Endothelial cell of umbilical vein (primary cell): Measurements from ENCODE around the gene MYH11. TPM values are rescaled to one million over a fixed set of nuclear protein-coding genes. Genes with fewer than 3 reads are reported as not detected.

Experiments used
- BruUV-seq: library from RNA; stranded (reverse); fragments of 400-500 nt; replicated peaks from 2 replicates; lab custom pipeline; 2021; lab: Mats Ljungman, UMichigan
- CTCF ChIA-PET: fragments of 300-600, 350-600 bp; sonication (Branson Sonifier 250); formaldehyde crosslinking; loops from one replicate; lab custom pipeline; 2021; ENCODE audit warnings: antibody characterized with exemption, inconsistent platforms; lab: Charles Lee
- POLR2A ChIA-PET: fragments of 300-600, 350-600 bp; sonication (Branson Sonifier 250); formaldehyde crosslinking; loops from one replicate; lab custom pipeline; 2021; ENCODE audit warnings: antibody characterized with exemption, inconsistent platforms; lab: Charles Lee
- DNase-seq: peaks from one replicate; pipeline ENCODE4 v3.0.0-alpha.2; 2011; ENCODE audit warnings: low read depth, low spot score
- FAIRE-seq: peaks from 2 replicates; lab custom pipeline; 2011; peaks lifted over from hg19 to GRCh38; lab: Jason Lieb, UNC
- H2AFZ ChIP-seq: 2 replicates; pipeline ENCODE4 v1.6.0; 2012; ENCODE audit warnings: low read depth, low read length, control low read depth, inconsistent platforms
- H3K27ac ChIP-seq: 2 replicates; pipeline ENCODE4 v1.5.1; 2011; ENCODE audit warnings: low read depth, mild to moderate bottlenecking, control low read depth, low read length, moderate library complexity; ENCODE audit not compliant: insufficient read depth
- H3K27me3 ChIP-seq, 2 experiments: 2 replicates each; pipeline versions ENCODE4 v1.6.0 to v1.6.1; 2011; ENCODE audit warnings: low read length in 2 of 2, mixed read lengths in 1 of 2; ENCODE audit not compliant: control insufficient read depth in 2 of 2, insufficient read depth in 2 of 2
- H3K36me3 ChIP-seq, 2 experiments: 2 replicates in 1 of 2; 3 replicates in 1 of 2; pipeline ENCODE4 v1.5.1; 2011; ENCODE audit warnings: low read length in 2 of 2, mild to moderate bottlenecking in 1 of 2, moderate library complexity in 1 of 2; ENCODE audit not compliant: control insufficient read depth in 2 of 2, insufficient read depth in 2 of 2; ENCODE audit errors: extremely low read depth in 1 of 2
- H3K4me1 ChIP-seq: 3 replicates; pipeline ENCODE4 v1.5.1; 2011; ENCODE audit warnings: mild to moderate bottlenecking, low read length; ENCODE audit not compliant: control insufficient read depth, insufficient read depth; ENCODE audit errors: extremely low read depth
- H3K4me2 ChIP-seq: 2 replicates; pipeline ENCODE4 v1.6.1; 2011; ENCODE audit warnings: low read length, control low read depth, mixed read lengths; ENCODE audit not compliant: insufficient read depth
- H3K4me3 ChIP-seq, 3 experiments: fragments of 200-600 bp in 1 of 3; sonication (generic), shearing (Covaris generic) in 1 of 3; replicated peaks in 1 of 3; 2 replicates each; pipeline ENCODE4 v1.5.1; 2011 to 2016; ENCODE audit warnings: control low read depth in 3 of 3, low read length in 3 of 3, mild to moderate bottlenecking in 2 of 3, inconsistent platforms in 1 of 3, low read depth in 1 of 3, moderate library complexity in 1 of 3; ENCODE audit not compliant: insufficient read depth in 1 of 3
- H3K79me2 ChIP-seq: 2 replicates; pipeline ENCODE4 v1.6.0; 2012; ENCODE audit warnings: low read length, inconsistent platforms; ENCODE audit not compliant: control insufficient read depth, insufficient read depth
- H3K9ac ChIP-seq: replicated peaks from 2 replicates; pipeline ENCODE3; 2011; ENCODE audit warnings: low read length, control low read depth; ENCODE audit not compliant: insufficient read depth; ENCODE audit errors: extremely low read depth
- H3K9me1 ChIP-seq: replicated peaks from 3 replicates; pipeline ENCODE4 v1.6.0; 2011; ENCODE audit warnings: mild to moderate bottlenecking, low read length; ENCODE audit not compliant: control insufficient read depth, insufficient read depth; ENCODE audit errors: extremely low read depth
- H3K9me3 ChIP-seq: replicated peaks from 2 replicates; pipeline ENCODE4 v1.5.1; 2012; ENCODE audit warnings: low read length, inconsistent platforms; ENCODE audit not compliant: control insufficient read depth, insufficient read depth
- H4K20me1 ChIP-seq: replicated peaks from 2 replicates; pipeline ENCODE3; 2011; ENCODE audit warnings: mild to moderate bottlenecking, low read length; ENCODE audit not compliant: control insufficient read depth, insufficient read depth; ENCODE audit errors: extremely low read depth
- EZH2 ChIP-seq: IDR thresholded peaks from 2 replicates; pipeline ENCODE4 v1.6.1; 2012; ENCODE audit warnings: borderline replicate concordance, low read depth, mild to moderate bottlenecking, moderate library complexity, low read length, inconsistent platforms; ENCODE audit not compliant: severe bottlenecking
- FOS ChIP-seq: IDR thresholded peaks from 2 replicates; pipeline ENCODE4 v1.6.1; 2011; ENCODE audit warnings: mild to moderate bottlenecking, low read length, moderate library complexity, borderline replicate concordance; ENCODE audit not compliant: insufficient read depth
- POLR2A ChIP-seq: IDR thresholded peaks from 2 replicates; pipeline ENCODE4 v1.6.1; 2012; ENCODE audit warnings: low read depth, mild to moderate bottlenecking, control low read depth, low read length
- POLR2AphosphoS5 ChIP-seq: IDR thresholded peaks from 2 replicates; pipeline ENCODE4 v1.6.1; 2012; ENCODE audit warnings: low read depth, mild to moderate bottlenecking, control low read depth, low read length, moderate library complexity; ENCODE audit not compliant: insufficient read depth
- dilution Hi-C: fragments of 300-500 bp; cut with MboI; formaldehyde crosslinking; loops from one replicate; pipeline ENCODE4 v1.15.0; 2019; ENCODE audit warnings: low sequenced_read_pairs; ENCODE audit not compliant: extremely low pct_ligation_motif_present
- intact Hi-C: fragments of 100-400 bp; cut with micrococcal nuclease; formaldehyde crosslinking; loops from one replicate; pipeline ENCODE4 v1.10.0; 2022
- polyA plus RNA-seq, 4 experiments: library from polyadenylated mRNA; depleted of rRNA in 3 of 4; stranded (reverse) in 3 of 4; unstranded in 1 of 4; fragments of >200 nt; gene quantifications; 2 replicates each; pipeline versions ENCODE4 v1.2.1 to v1.2.3, GENCODE V29; 2011 to 2012; ENCODE audit warnings: missing spikeins in 1 of 4
- total RNA-seq: library from RNA; stranded (reverse); gene quantifications from 2 replicates; pipeline ENCODE4 v1.2.3, GENCODE V29; 2021
- TF ChIP-seq, protein P1 (sequence below), 2 donors: IDR thresholded peaks; 1 replicate in 1 of 2; 2 replicates in 1 of 2; pipeline ENCODE4 v1.5.1; 2011; ENCODE audit warnings: low read length in 2 of 2, mild to moderate bottlenecking in 2 of 2, moderate library complexity in 2 of 2, control low read depth in 1 of 2, inconsistent platforms in 1 of 2, low read depth in 1 of 2; ENCODE audit not compliant: insufficient read depth in 1 of 2; ENCODE audit errors: extremely low read depth in 1 of 2

The MYH11 gene
- total and polyA plus RNA-seq, 2 donors (not counting 3 experiments of a cell fraction or from before 2014, with no cell fraction given): not detected

DNA sequence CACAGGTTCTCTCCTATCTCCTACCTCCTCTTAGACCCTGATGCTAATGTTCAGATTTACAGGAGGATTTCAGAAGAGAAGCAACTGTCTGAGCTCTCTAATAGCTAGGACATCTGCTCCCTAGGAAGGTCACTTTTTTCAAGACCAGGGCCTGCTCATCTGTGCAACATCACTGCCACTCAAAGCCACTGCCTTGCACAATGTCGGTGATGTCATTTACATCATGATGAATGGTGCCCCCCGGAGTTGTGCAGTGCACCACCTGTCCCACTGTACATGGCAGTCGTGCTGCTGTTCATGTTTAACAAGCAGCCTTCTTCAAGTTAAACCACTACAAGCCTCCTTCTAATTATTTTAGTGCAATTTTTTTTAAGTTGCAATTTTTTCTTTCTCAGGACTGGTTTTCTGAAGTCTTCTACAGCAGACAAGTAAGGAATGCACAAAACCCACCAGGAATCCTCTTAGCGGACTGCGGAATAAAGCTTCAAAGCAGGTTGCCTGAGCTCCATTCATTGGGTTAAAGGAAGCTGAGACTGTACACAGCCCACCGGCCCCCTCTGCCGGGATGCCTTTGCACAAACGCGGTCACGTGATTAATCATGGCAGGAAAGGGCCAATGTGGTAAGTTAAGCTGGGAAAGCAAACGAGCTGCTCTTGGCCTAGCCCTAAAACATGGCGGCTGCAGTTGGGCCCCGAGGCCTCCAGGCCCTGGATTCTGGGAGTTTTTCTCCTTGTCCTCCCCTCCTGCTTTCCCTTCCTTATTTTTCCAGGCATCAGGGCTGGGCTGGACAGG is 74.1 kb downstream of the MYH11 start:
- dilution Hi-C loops (no loop called here), intact Hi-C loops (no loop called here)
- Histone ChIP-seq H2AFZ (no peak overlapping the region), H4K20me1 (no peaks in the 10 kb centered on the region), H3K4me2 (no peak overlapping the region), H3K4me1 (no peaks in the 10 kb centered on the region), H3K9me1 (no peaks in the 10 kb centered on the region), H3K36me3 (no peaks in the 10 kb centered on the region), H3K27me3 (peaks cover 2 to 3% of the 10 kb centered on the region in 2 experiments), H3K79me2 (no peaks in the 10 kb centered on the region), H3K4me3 (no peak overlapping the region), H3K27ac (no peak overlapping the region), H3K9me3 (no peaks in the 10 kb centered on the region), H3K9ac (no peak overlapping the region)
- FAIRE-seq: no peak
- ChIA-PET CTCF (interaction anchor here (0.9 to 1.9 kb wide), 3 partner anchors 17 to 39 kb away, joined by 3 to 9 read pairs (median 6); no protein-coding TSS in a partner anchor), POLR2A (no interaction called here)
- DNase-seq: no peak
- no peak for TF ChIP-seq POLR2A
- TF ChIP-seq POLR2AphosphoS5: no peak
- no peak for TF ChIP-seq FOS
- TF ChIP-seq, protein P1, sequence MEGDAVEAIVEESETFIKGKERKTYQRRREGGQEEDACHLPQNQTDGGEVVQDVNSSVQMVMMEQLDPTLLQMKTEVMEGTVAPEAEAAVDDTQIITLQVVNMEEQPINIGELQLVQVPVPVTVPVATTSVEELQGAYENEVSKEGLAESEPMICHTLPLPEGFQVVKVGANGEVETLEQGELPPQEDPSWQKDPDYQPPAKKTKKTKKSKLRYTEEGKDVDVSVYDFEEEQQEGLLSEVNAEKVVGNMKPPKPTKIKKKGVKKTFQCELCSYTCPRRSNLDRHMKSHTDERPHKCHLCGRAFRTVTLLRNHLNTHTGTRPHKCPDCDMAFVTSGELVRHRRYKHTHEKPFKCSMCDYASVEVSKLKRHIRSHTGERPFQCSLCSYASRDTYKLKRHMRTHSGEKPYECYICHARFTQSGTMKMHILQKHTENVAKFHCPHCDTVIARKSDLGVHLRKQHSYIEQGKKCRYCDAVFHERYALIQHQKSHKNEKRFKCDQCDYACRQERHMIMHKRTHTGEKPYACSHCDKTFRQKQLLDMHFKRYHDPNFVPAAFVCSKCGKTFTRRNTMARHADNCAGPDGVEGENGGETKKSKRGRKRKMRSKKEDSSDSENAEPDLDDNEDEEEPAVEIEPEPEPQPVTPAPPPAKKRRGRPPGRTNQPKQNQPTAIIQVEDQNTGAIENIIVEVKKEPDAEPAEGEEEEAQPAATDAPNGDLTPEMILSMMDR (IDR thresholded peaks at IDR 0.05; ENCODE audit: extremely low read depth in 1 of 2, insufficient read depth in 1 of 2, low read depth in 1 of 2, low read length in 2 of 2): peak in 1 of 2 donors; percentile 5
- TF ChIP-seq EZH2: no peak
- BruUV-seq: no TSS peak
